GM12864 (cell line): ENCODE data around the gene TMEM259.

Source experiments
- DNase-seq: peaks from one replicate; pipeline ENCODE4 v3.0.0-alpha.2; 2011; ENCODE audit warnings: low read depth
- H3K4me3 ChIP-seq: 2 replicates; pipeline ENCODE4 v1.5.1; 2011; ENCODE audit warnings: mild to moderate bottlenecking, low read depth, low read length, control low read depth
- TF ChIP-seq, protein P1 (sequence below): IDR thresholded peaks from 2 replicates; pipeline ENCODE4 v1.5.1; 2011; ENCODE audit warnings: low read depth, mild to moderate bottlenecking, moderate library complexity, low read length, control low read depth, inconsistent platforms; ENCODE audit errors: missing control alignments

Gene TMEM259

DNA sequence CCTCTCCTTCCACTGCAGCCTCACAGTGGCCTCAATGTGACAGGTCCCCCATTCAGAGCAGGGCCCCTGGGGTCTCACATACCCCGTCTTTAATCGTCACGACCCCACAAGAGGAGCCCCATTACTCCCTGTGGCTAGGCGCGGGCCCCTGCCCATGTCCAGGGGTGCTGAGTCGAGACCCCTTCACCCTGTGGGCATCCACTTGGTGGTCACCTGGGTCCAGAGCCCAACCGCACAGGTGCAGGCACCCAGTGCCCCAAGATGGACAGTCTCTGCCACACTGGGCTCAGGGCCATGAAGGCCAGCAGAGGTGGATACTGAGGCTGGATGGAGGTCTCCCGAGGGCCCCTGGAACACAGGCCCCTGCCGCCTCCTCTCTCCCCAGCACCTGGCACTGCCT is 3.0 kb downstream of the TMEM259 start:
- TF ChIP-seq, protein P1, sequence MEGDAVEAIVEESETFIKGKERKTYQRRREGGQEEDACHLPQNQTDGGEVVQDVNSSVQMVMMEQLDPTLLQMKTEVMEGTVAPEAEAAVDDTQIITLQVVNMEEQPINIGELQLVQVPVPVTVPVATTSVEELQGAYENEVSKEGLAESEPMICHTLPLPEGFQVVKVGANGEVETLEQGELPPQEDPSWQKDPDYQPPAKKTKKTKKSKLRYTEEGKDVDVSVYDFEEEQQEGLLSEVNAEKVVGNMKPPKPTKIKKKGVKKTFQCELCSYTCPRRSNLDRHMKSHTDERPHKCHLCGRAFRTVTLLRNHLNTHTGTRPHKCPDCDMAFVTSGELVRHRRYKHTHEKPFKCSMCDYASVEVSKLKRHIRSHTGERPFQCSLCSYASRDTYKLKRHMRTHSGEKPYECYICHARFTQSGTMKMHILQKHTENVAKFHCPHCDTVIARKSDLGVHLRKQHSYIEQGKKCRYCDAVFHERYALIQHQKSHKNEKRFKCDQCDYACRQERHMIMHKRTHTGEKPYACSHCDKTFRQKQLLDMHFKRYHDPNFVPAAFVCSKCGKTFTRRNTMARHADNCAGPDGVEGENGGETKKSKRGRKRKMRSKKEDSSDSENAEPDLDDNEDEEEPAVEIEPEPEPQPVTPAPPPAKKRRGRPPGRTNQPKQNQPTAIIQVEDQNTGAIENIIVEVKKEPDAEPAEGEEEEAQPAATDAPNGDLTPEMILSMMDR = no peak

DNA sequence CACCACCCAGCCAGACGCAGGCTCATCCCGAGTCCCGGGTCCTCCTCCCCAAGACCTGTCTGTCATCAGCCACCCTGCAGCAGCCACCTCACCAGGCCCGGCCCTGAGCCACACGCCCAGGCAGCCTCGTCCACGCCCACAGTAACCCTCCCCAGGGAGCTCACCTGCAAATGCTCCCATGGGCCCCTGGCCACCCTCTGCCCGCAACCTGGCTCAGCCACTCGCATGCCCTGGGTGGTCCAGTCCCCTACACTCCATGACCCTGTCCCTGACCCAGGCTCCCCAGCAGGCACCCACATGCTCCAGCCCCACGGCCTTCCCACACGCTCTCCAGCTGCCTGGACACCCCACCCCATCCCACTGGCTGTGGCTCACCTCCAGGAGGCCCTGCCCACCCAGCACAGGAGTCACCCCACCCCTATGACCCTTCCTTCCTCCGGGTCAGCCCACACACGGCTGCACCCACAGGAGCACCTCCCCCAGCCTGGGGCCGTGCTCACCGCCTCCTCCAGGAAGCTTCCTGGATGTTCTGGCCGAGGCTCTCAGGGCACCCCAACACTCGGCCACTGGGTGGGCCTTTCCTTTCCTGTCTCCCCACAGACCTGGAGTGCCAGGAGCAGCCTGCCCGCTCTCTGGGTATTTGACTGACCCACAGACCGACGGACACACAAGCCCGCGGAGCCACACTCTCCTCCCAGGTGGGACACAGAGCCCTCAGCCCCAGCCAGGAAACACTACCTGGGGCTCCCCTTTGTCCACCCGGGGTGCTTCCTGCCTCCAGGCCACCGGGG is 3.6 kb downstream of the TMEM259 start:
- DNase-seq = no peak
- TF ChIP-seq, protein P1 = no peak
- peak overlapping the region; percentile 91 for H3K4me3 ChIP-seq

More for the DNA sequence above, 3.0 kb downstream of the TMEM259 start:
- peak overlapping the region; percentile 91 for H3K4me3 ChIP-seq
- DNase-seq = no peak

- TF ChIP-seq, protein P1 = no peak
These were observed 4.2 kb downstream of the TMEM259 start for GRCh38 chr19:1016647-1017114.

GRCh38 chr19:1015782-1016646 is 4.9 kb downstream of the TMEM259 start:
- no peak for DNase-seq
- H3K4me3 ChIP-seq = no peak overlapping the region
- TF ChIP-seq, protein P1 = no peak

More at GRCh38 chr19:1016647-1017114, 4.2 kb downstream of the TMEM259 start:
- no peak for DNase-seq
- H3K4me3 ChIP-seq = peak overlapping the region; percentile 91

- no peak for DNase-seq
- TF ChIP-seq, protein P1 = no peak
- H3K4me3 ChIP-seq = no peak overlapping the region
These were observed 5.7 kb downstream of the TMEM259 start for GRCh38 chr19:1015061-1015781.

DNA sequence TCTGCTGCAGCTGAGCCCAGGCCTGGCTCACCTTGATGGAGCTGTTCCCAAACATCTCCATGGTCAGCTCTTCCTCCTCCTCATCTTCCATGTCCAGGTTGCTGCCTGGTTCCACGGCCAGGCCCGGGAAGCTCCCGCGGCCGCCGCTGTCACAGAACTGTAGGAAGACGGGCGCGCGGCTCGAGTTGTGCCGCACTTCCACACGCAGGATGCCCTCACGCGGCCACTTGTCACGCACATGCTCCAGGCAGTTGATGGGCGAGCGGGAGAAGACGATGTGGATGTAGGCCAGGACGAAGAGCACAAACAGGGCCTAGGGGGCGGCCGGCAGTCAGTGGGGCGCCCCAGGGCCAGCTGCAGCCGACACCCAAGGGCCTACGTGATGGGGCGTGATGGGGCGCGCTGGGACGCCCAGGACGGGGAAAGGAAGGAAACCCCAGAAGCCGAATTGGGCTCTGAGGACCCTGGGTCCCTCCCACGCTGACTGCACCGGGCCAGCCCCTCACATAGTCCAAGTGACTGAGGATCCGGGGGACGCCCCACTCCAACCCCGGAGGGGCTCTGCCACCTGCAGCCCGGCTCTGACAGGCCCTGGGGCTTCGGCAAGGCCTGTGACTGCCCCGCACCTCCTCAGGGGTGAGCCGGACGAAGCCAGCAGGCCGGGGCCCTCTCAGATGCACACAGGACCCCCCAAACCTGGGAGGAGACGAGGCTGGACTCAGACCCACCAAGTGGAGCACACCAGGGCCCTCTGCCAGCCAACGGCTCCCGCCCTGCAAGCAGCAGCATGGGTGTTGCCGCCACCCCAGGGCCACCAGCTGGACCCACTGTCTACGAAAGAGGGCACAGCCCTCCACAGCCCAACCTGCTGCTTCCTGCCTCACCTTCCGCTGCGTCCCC is 6.5 kb downstream of the TMEM259 start:
- no peak for DNase-seq
- TF ChIP-seq, protein P1 = no peak
- no peak overlapping the region for H3K4me3 ChIP-seq
